PC-9 (cell line): ENCODE results near the gene MYBPH. TPM values are rescaled to one million over a fixed set of nuclear protein-coding genes. Genes with fewer than 3 reads are reported as not detected.

Experiments used
- BruUV-seq: library from RNA; stranded (reverse); fragments of 400-500 nt; replicated peaks from 2 replicates; lab custom pipeline; 2021; lab: Mats Ljungman, UMichigan
- CTCF ChIA-PET: fragments of 300-600 bp; sonication (Branson Sonifier 250); formaldehyde crosslinking; loops from one replicate; lab custom pipeline; 2022; ENCODE audit warnings: antibody characterized with exemption; lab: Charles Lee
- POLR2A ChIA-PET: fragments of 300-600 bp; sonication (Branson Sonifier 250); formaldehyde crosslinking; loops from one replicate; lab custom pipeline; 2022; ENCODE audit warnings: antibody characterized with exemption; ENCODE audit not compliant: unreplicated experiment; lab: Charles Lee
- DNase-seq, 2 experiments: peaks; one replicate each; pipeline versions ENCODE4 v3.0.0 to v3.0.0-alpha.2; 2015 to 2022; ENCODE audit warnings: mixed read lengths in 1 of 2
- H2AFZ ChIP-seq: fragments of 200-600 bp; sonication (generic); 2 replicates; pipeline ENCODE4 v1.8.1; 2017; ENCODE audit warnings: antibody characterized with exemption
- H3F3A ChIP-seq: fragments of 200-600 bp; sonication (generic); 2 replicates; pipeline ENCODE4 v1.8.1; 2017; ENCODE audit warnings: antibody characterized with exemption, mild to moderate bottlenecking, low read depth; ENCODE audit not compliant: insufficient read depth
- H3K27ac ChIP-seq: fragments of 200-600 bp; sonication (generic); 2 replicates; pipeline ENCODE4 v1.6.1; 2016; ENCODE audit warnings: mixed run types
- H3K27me3 ChIP-seq: fragments of 200-600 bp; sonication (generic); 2 replicates; pipeline ENCODE4 v1.6.1; 2016; ENCODE audit warnings: low read depth, mixed run types; ENCODE audit not compliant: insufficient read depth
- H3K36me3 ChIP-seq: fragments of 200-600 bp; sonication (generic); 2 replicates; pipeline ENCODE4 v1.6.1; 2016; ENCODE audit warnings: low read depth, mixed run types
- H3K4me1 ChIP-seq: fragments of 200-600 bp; sonication (generic); replicated peaks from 2 replicates; pipeline ENCODE4 v1.6.1; 2016; ENCODE audit warnings: mixed run types; ENCODE audit not compliant: insufficient read depth
- H3K4me2 ChIP-seq: fragments of 200-600 bp; sonication (generic); 2 replicates; pipeline ENCODE4 v1.6.1; 2017; ENCODE audit warnings: mixed run types
- H3K4me3 ChIP-seq: fragments of 200-600 bp; sonication (generic); 2 replicates; pipeline ENCODE4 v1.6.1; 2016; ENCODE audit warnings: mixed run types
- H3K79me2 ChIP-seq: fragments of 200-600 bp; sonication (generic); 2 replicates; pipeline ENCODE4 v1.6.1; 2017; ENCODE audit warnings: low read depth, mixed run types
- H3K9me2 ChIP-seq: fragments of 200-600 bp; sonication (generic); 2 replicates; pipeline ENCODE4 v1.8.1; 2017; ENCODE audit warnings: mild to moderate bottlenecking; ENCODE audit not compliant: insufficient read depth
- H3K9me3 ChIP-seq: fragments of 200-600 bp; sonication (generic); 2 replicates; pipeline ENCODE4 v1.8.1; 2016; ENCODE audit warnings: low read depth; ENCODE audit not compliant: insufficient read depth
- H4K20me1 ChIP-seq: fragments of 200-600 bp; sonication (generic); 2 replicates; pipeline ENCODE4 v1.8.1; 2017; ENCODE audit not compliant: insufficient read depth
- CTCF ChIP-seq: fragments of 200-600 bp; sonication (generic); conservative IDR thresholded peaks from 2 replicates; pipeline ENCODE4 v1.6.1; 2017; ENCODE audit warnings: mixed run types, antibody characterized with exemption, mild to moderate bottlenecking, moderate library complexity
- EZH2 ChIP-seq: fragments of 200-600 bp; sonication (generic); IDR thresholded peaks from 2 replicates; pipeline ENCODE4 v1.8.0; 2017; ENCODE audit warnings: antibody characterized with exemption, low read depth
- intact Hi-C: fragments of 100-400 bp; cut with micrococcal nuclease; formaldehyde crosslinking; loops from one replicate; pipeline ENCODE4 v1.10.0; 2022; ENCODE audit not compliant: unreplicated experiment
- total RNA-seq: library from RNA; stranded (reverse); gene quantifications from 2 replicates; pipeline ENCODE4 v1.2.3, GENCODE V29; 2021

MYBPH gene
- total RNA-seq, 1 experiment from 2014 or later, result not detected

- BruUV-seq, result no TSS peak
- CTCF ChIA-PET, result interaction anchor here (0.6 kb wide), 1 partner anchor 193 kb away, joined by 5 read pairs; no protein-coding TSS in a partner anchor
- H3K4me3 ChIP-seq, result no peak overlapping the region
- no peak overlapping the region for H2AFZ ChIP-seq
- TF ChIP-seq EZH2, result no peak
- TF ChIP-seq CTCF, result no peak
- no peaks in the 10 kb centered on the region for H3K9me3 ChIP-seq
- no peak overlapping the region for H3K4me2 ChIP-seq
- no peak overlapping the region for H3K27ac ChIP-seq
- 0 out of 2 replicates have a peak, but pooled peaks cover under 1% of the 10 kb centered on the region for H3K4me1 ChIP-seq
- no peaks in the 10 kb centered on the region for H3K36me3 ChIP-seq
- DNase-seq, result no peak
- no peaks in the 10 kb centered on the region for H4K20me1 ChIP-seq
- no peaks in the 10 kb centered on the region for H3K9me2 ChIP-seq
- intact Hi-C loops, result no loop called here
- no peaks in the 10 kb centered on the region for H3F3A ChIP-seq
- no peaks in the 10 kb centered on the region for H3K27me3 ChIP-seq
- POLR2A ChIA-PET, result no interaction called here
- no peaks in the 10 kb centered on the region for H3K79me2 ChIP-seq
Observed at GRCh38 chr1:203197625-203198024, 22.0 kb upstream of the MYBPH start.

GRCh38 chr1:203196371-203196770 is 20.7 kb upstream of the MYBPH start:
- TF ChIP-seq CTCF (no peak), EZH2 (no peak)
- intact Hi-C loops, result no loop called here
- no peaks in the 10 kb centered on the region for H3K4me1 ChIP-seq
- H3K9me3 ChIP-seq, result no peaks in the 10 kb centered on the region
- no peak overlapping the region for H3K4me3 ChIP-seq
- H3K27ac ChIP-seq, result no peak overlapping the region
- ChIA-PET CTCF (no interaction called here), POLR2A (no interaction called here)
- no TSS peak for BruUV-seq
- H2AFZ ChIP-seq, result no peak overlapping the region
- no peak for DNase-seq
- no peaks in the 10 kb centered on the region for H3K9me2 ChIP-seq
- no peak overlapping the region for H3K4me2 ChIP-seq
- no peaks in the 10 kb centered on the region for H3K79me2 ChIP-seq
- no peaks in the 10 kb centered on the region for H3F3A ChIP-seq
- H3K36me3 ChIP-seq, result no peaks in the 10 kb centered on the region
- no peaks in the 10 kb centered on the region for H4K20me1 ChIP-seq
- H3K27me3 ChIP-seq, result no peaks in the 10 kb centered on the region

GRCh38 chr1:203190949-203191348 is 15.3 kb upstream of the MYBPH start:
- H3K27me3 ChIP-seq, result no peaks in the 10 kb centered on the region
- ChIA-PET POLR2A (interaction anchor here (0.9 kb wide), 1 partner anchor 614 kb away, joined by 8 read pairs; no protein-coding TSS in a partner anchor), CTCF (no interaction called here)
- BruUV-seq, result no TSS peak
- no peaks in the 10 kb centered on the region for H3K4me1 ChIP-seq
- H3K9me3 ChIP-seq, result no peaks in the 10 kb centered on the region
- H3K4me2 ChIP-seq, result no peak overlapping the region
- no peak overlapping the region for H2AFZ ChIP-seq
- no peaks in the 10 kb centered on the region for H3K79me2 ChIP-seq
- TF ChIP-seq EZH2, result no peak
- no peak for TF ChIP-seq CTCF
- intact Hi-C loops, result no loop called here
- no peak overlapping the region for H3K27ac ChIP-seq
- H3K4me3 ChIP-seq, result no peak overlapping the region
- no peaks in the 10 kb centered on the region for H3K36me3 ChIP-seq
- no peaks in the 10 kb centered on the region for H3F3A ChIP-seq
- DNase-seq, result no peak
- H3K9me2 ChIP-seq, result no peaks in the 10 kb centered on the region
- no peaks in the 10 kb centered on the region for H4K20me1 ChIP-seq
